ENCODE results near the gene NUP37.

DNA sequence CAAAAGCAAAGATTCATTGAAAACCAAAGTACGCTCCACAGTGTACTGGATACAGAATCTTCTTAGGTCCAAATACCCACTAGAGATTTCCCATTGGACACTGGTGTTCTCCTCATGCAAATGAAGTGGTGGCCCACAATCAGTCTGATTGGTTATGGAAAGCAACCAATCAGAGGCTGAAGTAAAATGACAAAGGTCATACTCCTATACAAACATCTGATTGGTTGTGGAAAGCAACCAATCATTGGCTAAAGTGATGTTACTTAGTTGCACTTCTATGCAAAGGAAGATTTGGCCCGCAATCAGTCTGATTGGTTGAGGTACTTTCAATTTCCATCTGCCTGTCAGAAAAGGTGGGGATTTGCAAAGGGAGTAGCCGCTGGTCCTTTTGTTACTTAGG is 56.8 kb downstream of the NUP37 start:
- TF ChIP-seq ZNF398 (tag by site-specific recombination; IDR thresholded peaks at IDR 0.05), result no peak
- TF ChIP-seq, protein P1, sequence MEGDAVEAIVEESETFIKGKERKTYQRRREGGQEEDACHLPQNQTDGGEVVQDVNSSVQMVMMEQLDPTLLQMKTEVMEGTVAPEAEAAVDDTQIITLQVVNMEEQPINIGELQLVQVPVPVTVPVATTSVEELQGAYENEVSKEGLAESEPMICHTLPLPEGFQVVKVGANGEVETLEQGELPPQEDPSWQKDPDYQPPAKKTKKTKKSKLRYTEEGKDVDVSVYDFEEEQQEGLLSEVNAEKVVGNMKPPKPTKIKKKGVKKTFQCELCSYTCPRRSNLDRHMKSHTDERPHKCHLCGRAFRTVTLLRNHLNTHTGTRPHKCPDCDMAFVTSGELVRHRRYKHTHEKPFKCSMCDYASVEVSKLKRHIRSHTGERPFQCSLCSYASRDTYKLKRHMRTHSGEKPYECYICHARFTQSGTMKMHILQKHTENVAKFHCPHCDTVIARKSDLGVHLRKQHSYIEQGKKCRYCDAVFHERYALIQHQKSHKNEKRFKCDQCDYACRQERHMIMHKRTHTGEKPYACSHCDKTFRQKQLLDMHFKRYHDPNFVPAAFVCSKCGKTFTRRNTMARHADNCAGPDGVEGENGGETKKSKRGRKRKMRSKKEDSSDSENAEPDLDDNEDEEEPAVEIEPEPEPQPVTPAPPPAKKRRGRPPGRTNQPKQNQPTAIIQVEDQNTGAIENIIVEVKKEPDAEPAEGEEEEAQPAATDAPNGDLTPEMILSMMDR (tag by site-specific recombination; IDR thresholded peaks at IDR 0.05), result no peak
- TF ChIP-seq PBX3 (CRISPR knock-in tag; IDR thresholded peaks at IDR 0.05), result no peak
- TF ChIP-seq KLF16 (tag by site-specific recombination; IDR thresholded peaks at IDR 0.05), result no peak
- TF ChIP-seq ZNF350 (tag by site-specific recombination; IDR thresholded peaks at IDR 0.05), result no peak
- TF ChIP-seq ATF2 (tag by site-specific recombination; IDR thresholded peaks at IDR 0.05; ENCODE audit: low read depth), result no peak
- no peak for TF ChIP-seq WT1 (tag by site-specific recombination; IDR thresholded peaks at IDR 0.05)
- no peak for TF ChIP-seq ZNF664 (tag by site-specific recombination; IDR thresholded peaks at IDR 0.05)
- TF ChIP-seq PRDM10 (tag by site-specific recombination; IDR thresholded peaks at IDR 0.05), result no peak
- TF ChIP-seq ZNF747 (tag by site-specific recombination; IDR thresholded peaks at IDR 0.05), result no peak
- TF ChIP-seq ZNF335 (tag by site-specific recombination; conservative IDR thresholded peaks at IDR 0.05), result no peak
- TF ChIP-seq ZNF660 (tag by site-specific recombination; IDR thresholded peaks at IDR 0.05), result no peak
- TF ChIP-seq MYNN (tag by site-specific recombination; IDR thresholded peaks at IDR 0.05; ENCODE audit: borderline replicate concordance), result no peak
